Keratinocyte (primary cell): Measurements from ENCODE around the gene SRL.

Source experiments
- EZH2 ChIP-seq: IDR thresholded peaks from one replicate; pipeline ENCODE4 v1.6.1; 2012; ENCODE audit warnings: inconsistent platforms, mild to moderate bottlenecking, low read length, moderate library complexity
- TF ChIP-seq, protein P1 (sequence below), 3 experiments: IDR thresholded peaks in 1 of 3; conservative IDR thresholded peaks in 1 of 3; optimal IDR thresholded peaks in 1 of 3; 2 replicates in 2 of 3; 3 replicates in 1 of 3; pipeline versions ENCODE3 to v1.5.1; 2011; ENCODE audit warnings: low read length in 3 of 3, mild to moderate bottlenecking in 3 of 3, moderate library complexity in 2 of 3, control low read depth in 1 of 3, inconsistent platforms in 1 of 3; ENCODE audit not compliant: insufficient read depth in 2 of 3; ENCODE audit errors: extremely low read depth in 1 of 3

DNA sequence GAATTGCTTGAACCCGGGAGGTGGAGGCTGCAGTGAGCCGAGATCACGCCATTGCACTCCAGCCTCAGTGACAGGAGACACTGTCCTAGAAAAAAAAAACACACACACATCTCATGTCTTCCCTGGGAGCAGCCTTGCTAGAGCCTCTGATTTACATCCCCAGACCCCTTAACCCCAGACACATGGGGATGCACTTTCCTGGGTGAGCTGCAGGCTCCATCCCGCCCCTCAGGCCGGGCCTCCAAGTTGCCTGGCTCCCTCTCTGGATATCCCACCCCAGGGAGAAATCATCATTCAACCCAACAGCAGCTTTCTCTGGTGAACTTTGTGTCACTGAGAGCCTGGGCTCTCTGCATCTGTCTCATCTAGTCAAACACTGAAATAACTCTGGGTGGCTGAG is 21.5 kb downstream of the SRL start:
- TF ChIP-seq, protein P1, sequence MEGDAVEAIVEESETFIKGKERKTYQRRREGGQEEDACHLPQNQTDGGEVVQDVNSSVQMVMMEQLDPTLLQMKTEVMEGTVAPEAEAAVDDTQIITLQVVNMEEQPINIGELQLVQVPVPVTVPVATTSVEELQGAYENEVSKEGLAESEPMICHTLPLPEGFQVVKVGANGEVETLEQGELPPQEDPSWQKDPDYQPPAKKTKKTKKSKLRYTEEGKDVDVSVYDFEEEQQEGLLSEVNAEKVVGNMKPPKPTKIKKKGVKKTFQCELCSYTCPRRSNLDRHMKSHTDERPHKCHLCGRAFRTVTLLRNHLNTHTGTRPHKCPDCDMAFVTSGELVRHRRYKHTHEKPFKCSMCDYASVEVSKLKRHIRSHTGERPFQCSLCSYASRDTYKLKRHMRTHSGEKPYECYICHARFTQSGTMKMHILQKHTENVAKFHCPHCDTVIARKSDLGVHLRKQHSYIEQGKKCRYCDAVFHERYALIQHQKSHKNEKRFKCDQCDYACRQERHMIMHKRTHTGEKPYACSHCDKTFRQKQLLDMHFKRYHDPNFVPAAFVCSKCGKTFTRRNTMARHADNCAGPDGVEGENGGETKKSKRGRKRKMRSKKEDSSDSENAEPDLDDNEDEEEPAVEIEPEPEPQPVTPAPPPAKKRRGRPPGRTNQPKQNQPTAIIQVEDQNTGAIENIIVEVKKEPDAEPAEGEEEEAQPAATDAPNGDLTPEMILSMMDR (optimal IDR thresholded peaks at IDR 0.05 in 1 of 3, IDR thresholded peaks at IDR 0.05 in 1 of 3, conservative IDR thresholded peaks at IDR 0.05 in 1 of 3; ENCODE audit: extremely low read depth in 1 of 3, insufficient read depth in 2 of 3, low read length in 3 of 3) = no peak
- TF ChIP-seq EZH2 = no peak
